Activated naive CD8-positive, alpha-beta T cell treated with anti-CD3 and anti-CD28 coated beads, Interleukin-2, amount 10 ng/mL, durations not matched to agents 7 days and 5 days (primary cell): ENCODE measurements around the gene MROH7. TPM values are rescaled to one million over a fixed set of nuclear protein-coding genes. Genes with fewer than 3 reads are reported as not detected.

Experiments
- ATAC-seq: fragments of 150-1000 bp; cut with Tn5 transposase; one replicate; pipeline ENCODE4 v1.10.0; 2021; ENCODE audit warnings: low read depth, moderate library complexity
- POLR2A ChIA-PET: fragments of 350-600 bp; sonication (Branson Sonifier 250); formaldehyde crosslinking; loops from one replicate; lab custom pipeline; 2021; ENCODE audit warnings: antibody characterized with exemption; lab: Charles Lee
- DNase-seq: peaks from one replicate; pipeline ENCODE4 v3.0.0; 2021
- H3K27ac Mint-ChIP-seq: one replicate; pipeline ENCODE4 v1.8.0; 2022; ENCODE audit warnings: mild to moderate bottlenecking, mixed read lengths
- H3K27me3 Mint-ChIP-seq: one replicate; pipeline ENCODE4 v1.8.0; 2022; ENCODE audit warnings: mild to moderate bottlenecking, moderate library complexity, mixed read lengths
- H3K36me3 Mint-ChIP-seq: one replicate; pipeline ENCODE4 v1.8.0; 2021; ENCODE audit warnings: mild to moderate bottlenecking, mixed read lengths
- H3K4me1 Mint-ChIP-seq: one replicate; pipeline ENCODE4 v1.8.0; 2021; ENCODE audit warnings: mixed read lengths
- H3K4me3 Mint-ChIP-seq: one replicate; pipeline ENCODE4 v1.8.0; 2022; ENCODE audit warnings: mild to moderate bottlenecking, moderate library complexity, mixed read lengths
- H3K9me3 Mint-ChIP-seq: one replicate; pipeline ENCODE4 v1.8.0; 2021; ENCODE audit warnings: mixed read lengths
- total RNA-seq, 2 experiments: library from RNA; stranded (reverse); gene quantifications; one replicate each; pipeline ENCODE4 v1.2.3, GENCODE V29; 2021

The MROH7 gene
- total RNA-seq, 2 experiments from 2014 or later: 0.28 TPM; not detected in 1

DNA sequence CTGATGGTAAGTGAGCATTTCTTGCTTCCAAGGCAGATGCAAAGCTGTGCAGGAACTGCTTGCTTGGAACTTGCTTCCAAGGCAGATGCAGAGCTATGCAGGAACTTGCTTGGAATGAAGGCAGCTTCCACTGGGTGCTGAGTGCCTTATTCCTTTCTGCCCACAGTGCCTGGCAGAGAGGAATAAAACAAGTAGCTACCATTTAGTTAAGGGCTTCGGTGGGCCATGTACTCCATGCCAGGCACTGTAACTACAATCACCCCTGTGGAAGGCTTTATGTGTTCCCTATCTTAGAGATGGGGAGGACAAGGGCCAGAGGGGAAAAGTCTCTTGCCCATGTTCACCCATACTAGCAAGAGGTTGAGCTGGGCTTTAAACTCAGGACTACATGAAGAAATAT, 8.3 kb downstream of the MROH7 start:
- H3K4me3 Mint-ChIP-seq: no peak overlapping the region
- no peak for ATAC-seq
- DNase-seq: no peak
- no peak overlapping the region for H3K27ac Mint-ChIP-seq
- no peaks in the 10 kb centered on the region for H3K36me3 Mint-ChIP-seq
- peaks cover 14% of the 10 kb centered on the region for H3K27me3 Mint-ChIP-seq
- H3K9me3 Mint-ChIP-seq: no peaks in the 10 kb centered on the region
- POLR2A ChIA-PET: no interaction called here
- H3K4me1 Mint-ChIP-seq: no peaks in the 10 kb centered on the region

DNA sequence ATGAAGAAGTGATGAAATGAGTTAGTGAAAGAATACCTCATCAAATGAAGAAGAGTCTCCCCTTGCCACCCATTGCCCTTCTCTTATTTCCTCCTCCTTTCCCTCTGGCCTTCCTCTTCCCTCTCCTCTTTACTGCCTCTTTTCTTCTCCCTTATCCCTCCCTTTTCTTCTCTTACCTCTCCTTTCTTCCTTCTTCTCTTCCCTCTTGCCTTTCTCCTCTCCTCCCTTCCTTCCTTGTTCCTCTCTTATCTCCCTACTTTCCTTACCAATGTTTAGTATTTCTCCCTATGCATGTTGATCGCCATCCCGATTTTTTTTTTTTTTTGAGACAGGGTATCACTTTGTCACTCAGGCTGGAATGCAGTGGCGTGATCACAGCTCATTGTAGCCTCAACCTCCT, 8.8 kb downstream of the MROH7 start:
- Mint-ChIP-seq H3K4me1 (no peaks in the 10 kb centered on the region), H3K27me3 (peaks cover 14% of the 10 kb centered on the region), H3K4me3 (no peak overlapping the region), H3K27ac (no peak overlapping the region), H3K36me3 (no peaks in the 10 kb centered on the region), H3K9me3 (no peaks in the 10 kb centered on the region)
- no peak for ATAC-seq
- POLR2A ChIA-PET: no interaction called here
- no peak for DNase-seq

DNA sequence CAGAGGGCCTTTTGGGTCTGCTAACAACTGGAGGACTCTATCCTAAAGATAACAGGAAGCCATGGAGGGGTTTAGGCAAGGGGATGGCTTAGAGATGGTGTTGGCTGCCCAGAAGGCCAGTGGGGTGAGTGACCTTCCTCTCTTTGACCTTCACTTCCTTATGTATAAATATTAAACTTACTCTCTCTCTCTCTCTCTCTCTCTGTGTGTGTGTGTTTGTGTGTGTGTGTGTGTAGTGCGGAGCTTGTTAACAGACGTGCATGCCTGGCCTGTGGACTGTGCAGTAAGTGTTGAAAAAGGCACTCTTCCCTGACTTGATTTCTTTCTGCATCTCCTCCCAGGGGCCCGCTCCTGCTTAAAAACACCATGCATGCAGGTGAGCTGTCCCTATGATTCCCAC, 10.0 kb downstream of the MROH7 start:
- POLR2A ChIA-PET: no interaction called here
- peaks cover 14% of the 10 kb centered on the region for H3K27me3 Mint-ChIP-seq
- H3K27ac Mint-ChIP-seq: no peak overlapping the region
- H3K4me1 Mint-ChIP-seq: no peaks in the 10 kb centered on the region
- no peaks in the 10 kb centered on the region for H3K36me3 Mint-ChIP-seq
- no peak for DNase-seq
- ATAC-seq: no peak
- H3K4me3 Mint-ChIP-seq: no peak overlapping the region
- no peaks in the 10 kb centered on the region for H3K9me3 Mint-ChIP-seq

DNA sequence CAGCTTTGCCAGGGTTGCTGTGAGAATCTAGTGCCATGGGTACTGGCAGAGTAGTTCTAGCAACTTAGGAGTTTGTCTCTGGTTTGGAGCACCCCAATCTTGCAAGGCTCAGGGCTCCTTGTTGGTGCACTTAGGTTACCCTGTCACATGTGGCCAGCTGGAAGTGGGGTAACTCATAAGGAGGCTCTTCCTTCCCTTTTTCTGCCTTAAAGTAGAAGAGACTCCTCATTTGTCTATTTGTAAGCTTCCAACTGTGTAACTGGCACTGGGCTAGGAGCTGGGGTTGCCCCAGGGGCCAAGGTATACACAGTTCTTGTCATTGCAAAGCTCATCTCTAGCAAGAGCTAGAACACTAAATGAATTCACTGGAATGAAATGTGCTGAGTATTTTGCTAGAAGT, 10.6 kb downstream of the MROH7 start:
- H3K27me3 Mint-ChIP-seq: peaks cover 14% of the 10 kb centered on the region
- no peak overlapping the region for H3K27ac Mint-ChIP-seq
- DNase-seq (no peak), ATAC-seq (no peak)
- POLR2A ChIA-PET: no interaction called here
- H3K4me1 Mint-ChIP-seq: no peaks in the 10 kb centered on the region
- H3K4me3 Mint-ChIP-seq: no peak overlapping the region
- no peaks in the 10 kb centered on the region for H3K36me3 Mint-ChIP-seq
- no peaks in the 10 kb centered on the region for H3K9me3 Mint-ChIP-seq

DNA sequence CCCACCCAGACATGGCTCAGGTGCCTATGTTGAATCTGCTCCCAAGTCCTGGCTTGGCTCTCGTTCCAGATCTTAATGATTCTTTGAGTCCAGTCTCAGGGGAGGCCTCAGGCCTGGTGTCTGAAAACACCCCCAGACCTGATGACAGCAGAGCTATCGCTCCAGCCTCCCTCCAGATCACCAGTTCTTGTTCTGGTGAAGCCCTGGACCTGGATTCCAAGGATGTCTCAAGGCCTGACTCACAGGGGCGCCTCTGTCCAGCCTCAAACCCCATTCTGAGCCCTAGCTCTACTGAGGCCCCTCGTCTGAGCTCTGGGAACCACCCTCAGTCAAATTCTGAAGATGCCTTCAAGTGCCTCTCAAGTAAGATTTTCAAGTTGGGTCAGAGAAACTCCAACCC, 11.4 kb downstream of the MROH7 start:
- H3K36me3 Mint-ChIP-seq: no peaks in the 10 kb centered on the region
- POLR2A ChIA-PET: no interaction called here
- no peak overlapping the region for H3K27ac Mint-ChIP-seq
- no peaks in the 10 kb centered on the region for H3K4me1 Mint-ChIP-seq
- peaks cover 14% of the 10 kb centered on the region for H3K27me3 Mint-ChIP-seq
- no peaks in the 10 kb centered on the region for H3K9me3 Mint-ChIP-seq
- DNase-seq: no peak
- ATAC-seq: no peak
- H3K4me3 Mint-ChIP-seq: no peak overlapping the region

DNA sequence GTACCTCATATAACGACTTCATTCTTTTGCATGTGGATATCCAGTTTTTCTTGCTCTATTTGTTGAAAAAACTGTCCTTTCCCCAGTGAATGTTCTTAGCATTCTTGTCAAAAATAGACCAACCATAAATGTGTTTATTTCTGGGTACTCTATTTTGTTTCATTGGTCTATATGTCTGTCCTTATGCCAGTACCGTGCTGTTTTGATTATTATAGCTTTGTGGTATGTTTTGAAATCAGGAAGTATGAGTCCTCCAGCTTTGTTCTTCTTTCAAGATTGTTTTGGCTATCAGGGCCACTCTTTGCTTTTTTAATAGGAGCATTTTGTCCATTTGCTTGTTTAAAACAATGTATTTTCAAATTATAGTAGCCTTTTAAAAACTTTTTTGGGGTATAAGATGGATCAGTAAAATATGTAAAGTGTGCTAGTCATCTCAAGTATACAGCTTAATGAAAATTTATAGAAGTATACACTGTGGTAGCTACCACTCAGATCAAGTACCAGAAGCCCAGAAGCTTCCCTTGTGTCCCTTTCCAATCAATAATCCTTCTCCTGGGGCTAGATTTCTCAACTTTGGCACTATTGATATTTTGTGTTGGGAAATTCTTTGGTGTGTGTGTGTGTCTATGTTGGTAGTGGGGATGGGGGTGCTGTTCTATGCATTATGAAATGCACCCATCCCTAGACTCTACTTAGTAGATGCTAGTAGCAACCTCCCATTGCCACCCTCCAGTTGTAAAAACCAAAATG, 16.8 kb downstream of the MROH7 start:
- Mint-ChIP-seq H3K4me1 (no peaks in the 10 kb centered on the region), H3K9me3 (peaks cover 1% of the 10 kb centered on the region), H3K4me3 (no peak overlapping the region), H3K27ac (no peak overlapping the region), H3K36me3 (no peaks in the 10 kb centered on the region), H3K27me3 (no peaks in the 10 kb centered on the region)
- no peak for DNase-seq
- no peak for ATAC-seq
- POLR2A ChIA-PET: no interaction called here

DNA sequence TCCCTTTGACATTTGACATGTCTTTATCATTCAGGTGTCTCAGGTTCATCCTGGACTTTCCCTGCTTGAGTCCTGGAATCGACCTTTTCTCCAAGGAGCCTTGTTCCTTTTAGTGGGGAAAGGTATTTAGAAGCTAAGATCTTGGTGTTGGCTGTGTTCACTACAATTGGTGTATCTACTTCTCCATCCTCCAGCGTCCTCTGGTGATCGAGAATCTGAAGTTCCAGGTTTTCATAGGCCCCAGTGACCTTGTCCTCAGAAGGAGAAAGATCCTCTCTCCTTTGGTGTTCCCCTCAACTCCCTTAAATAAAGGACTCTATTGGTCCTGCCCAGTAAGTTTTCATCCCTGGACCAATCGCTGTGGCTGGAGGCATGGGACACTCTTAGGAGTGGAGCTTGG, 22.1 kb downstream of the MROH7 start:
- POLR2A ChIA-PET: no interaction called here
- Mint-ChIP-seq H3K27ac (no peak overlapping the region), H3K9me3 (no peaks in the 10 kb centered on the region), H3K36me3 (no peaks in the 10 kb centered on the region), H3K4me1 (no peaks in the 10 kb centered on the region), H3K4me3 (no peak overlapping the region), H3K27me3 (peaks cover 3% of the 10 kb centered on the region)
- DNase-seq: no peak
- ATAC-seq: no peak

DNA sequence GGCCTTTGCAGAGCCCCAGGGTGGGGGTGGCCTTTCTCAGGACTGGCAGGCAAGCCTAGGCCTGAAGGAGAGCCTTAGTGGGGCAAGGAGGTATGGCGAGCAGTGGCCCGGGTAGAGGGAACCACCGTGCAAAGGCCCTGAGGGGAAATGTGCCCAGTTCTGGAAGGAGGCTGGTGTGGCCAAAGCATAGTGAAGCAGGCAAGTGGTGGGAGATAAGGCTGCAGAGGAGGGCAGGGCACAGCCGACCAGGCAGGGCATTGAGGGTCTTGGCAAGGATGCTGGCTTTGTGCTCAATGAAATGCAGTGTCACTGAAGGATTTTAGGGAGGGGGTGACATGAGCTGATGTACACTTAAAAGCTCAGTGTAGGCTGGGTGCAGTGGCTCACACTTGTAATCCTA, 22.8 kb downstream of the MROH7 start:
- Mint-ChIP-seq H3K4me3 (no peak overlapping the region), H3K27me3 (peaks cover 3% of the 10 kb centered on the region), H3K4me1 (no peaks in the 10 kb centered on the region), H3K36me3 (no peaks in the 10 kb centered on the region), H3K27ac (peak overlapping the region; percentile 21), H3K9me3 (no peaks in the 10 kb centered on the region)
- POLR2A ChIA-PET: no interaction called here
- DNase-seq (no peak), ATAC-seq (no peak)

DNA sequence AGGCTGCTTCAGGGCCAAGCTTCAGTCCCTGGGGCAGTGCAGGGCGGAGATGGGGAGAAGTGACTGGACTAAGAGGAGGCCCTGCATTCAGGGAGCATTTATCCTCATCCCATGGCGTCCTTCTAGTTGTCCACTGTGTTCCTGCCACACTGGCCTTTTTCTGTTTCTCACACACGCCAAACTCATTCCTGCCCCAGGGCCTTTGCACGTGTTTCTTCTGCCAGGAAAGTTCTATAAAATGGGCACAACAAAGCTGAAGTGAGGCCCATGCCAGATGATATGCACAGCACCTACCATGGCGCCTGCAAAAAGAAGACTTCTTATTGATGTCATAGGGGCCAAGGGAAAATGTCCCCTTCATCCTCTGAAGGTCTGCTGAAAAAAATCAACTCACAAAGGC, 24.3 kb downstream of the MROH7 start:
- Mint-ChIP-seq H3K27ac (no peak overlapping the region), H3K4me1 (no peaks in the 10 kb centered on the region), H3K36me3 (no peaks in the 10 kb centered on the region), H3K9me3 (no peaks in the 10 kb centered on the region), H3K27me3 (peaks cover 3% of the 10 kb centered on the region), H3K4me3 (no peak overlapping the region)
- DNase-seq (no peak), ATAC-seq (no peak)
- POLR2A ChIA-PET: no interaction called here

DNA sequence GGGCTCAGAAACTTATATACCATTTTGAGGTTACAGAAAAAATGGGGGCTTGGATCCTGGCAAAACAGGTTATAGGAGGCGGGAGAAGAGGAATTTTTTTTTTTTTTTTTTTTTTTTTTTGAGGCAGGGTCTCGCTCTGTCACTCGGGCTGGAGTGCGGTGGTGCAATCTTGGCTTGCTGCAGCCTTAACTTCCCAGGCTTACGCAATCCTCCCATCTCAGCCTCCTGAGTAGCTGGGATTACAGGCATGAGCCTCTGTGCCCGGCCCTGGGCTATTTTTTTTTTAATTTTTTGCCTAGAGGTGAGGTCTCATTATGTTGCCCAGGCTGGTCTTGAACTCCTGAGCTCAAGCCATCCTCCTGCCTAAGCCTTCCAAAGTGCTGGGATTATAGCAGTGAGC, 24.7 kb downstream of the MROH7 start:
- Mint-ChIP-seq H3K27me3 (peaks cover 3% of the 10 kb centered on the region), H3K27ac (no peak overlapping the region), H3K9me3 (no peaks in the 10 kb centered on the region), H3K36me3 (no peaks in the 10 kb centered on the region), H3K4me1 (no peaks in the 10 kb centered on the region), H3K4me3 (no peak overlapping the region)
- POLR2A ChIA-PET: interaction anchor here (0.6 kb wide), 1 partner anchor 279 kb away, joined by 3 read pairs; no protein-coding TSS in a partner anchor
- no peak for DNase-seq
- ATAC-seq: no peak

DNA sequence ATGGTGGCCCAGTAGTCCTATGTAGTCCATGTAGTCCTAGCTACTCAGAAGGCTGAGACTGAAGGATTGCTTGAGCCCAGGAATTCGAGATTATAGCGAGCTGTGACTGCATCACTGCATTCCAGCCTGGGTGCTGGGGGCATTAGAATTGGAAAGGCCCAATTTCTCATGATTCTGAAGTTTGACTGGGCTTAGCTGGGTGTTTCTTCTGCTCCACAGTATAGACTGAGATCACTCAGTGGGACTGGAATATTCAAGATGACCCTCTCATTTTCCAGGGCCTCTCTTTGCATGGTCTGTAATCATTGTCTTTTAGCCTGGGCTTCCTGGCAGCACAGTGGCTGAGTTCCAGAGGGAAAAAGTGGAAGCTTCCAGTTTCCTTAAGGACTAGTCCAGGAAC, 26.2 kb downstream of the MROH7 start:
- Mint-ChIP-seq H3K36me3 (no peaks in the 10 kb centered on the region), H3K27me3 (peaks cover 9% of the 10 kb centered on the region), H3K27ac (no peak overlapping the region), H3K4me1 (peaks cover 9% of the 10 kb centered on the region), H3K4me3 (no peak overlapping the region), H3K9me3 (no peaks in the 10 kb centered on the region)
- DNase-seq (no peak), ATAC-seq (no peak)
- POLR2A ChIA-PET: no interaction called here

DNA sequence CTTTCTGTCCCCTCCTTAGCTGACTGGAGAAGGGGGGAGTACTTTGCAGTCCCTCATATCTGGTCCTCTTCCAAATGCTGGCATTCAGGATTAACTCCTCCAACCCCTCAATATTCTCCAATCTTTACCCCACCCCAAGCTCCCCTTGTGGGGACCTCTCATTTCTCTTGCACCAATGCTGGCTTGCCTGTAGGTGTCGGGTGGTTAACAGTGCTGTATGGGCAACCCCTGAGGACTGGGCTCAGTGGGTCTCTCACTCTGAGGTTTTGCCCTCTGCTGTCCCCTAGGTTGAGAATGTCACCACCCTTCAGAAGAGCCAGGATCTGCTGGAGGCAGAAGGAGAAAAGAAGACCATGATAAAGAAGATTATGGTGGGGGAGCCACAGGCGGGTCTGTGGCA, 27.0 kb downstream of the MROH7 start:
- Mint-ChIP-seq H3K9me3 (no peaks in the 10 kb centered on the region), H3K4me3 (no peak overlapping the region), H3K27ac (no peak overlapping the region), H3K4me1 (peaks cover 9% of the 10 kb centered on the region), H3K36me3 (no peaks in the 10 kb centered on the region), H3K27me3 (peaks cover 10% of the 10 kb centered on the region)
- POLR2A ChIA-PET: no interaction called here
- ATAC-seq (no peak), DNase-seq (no peak)

DNA sequence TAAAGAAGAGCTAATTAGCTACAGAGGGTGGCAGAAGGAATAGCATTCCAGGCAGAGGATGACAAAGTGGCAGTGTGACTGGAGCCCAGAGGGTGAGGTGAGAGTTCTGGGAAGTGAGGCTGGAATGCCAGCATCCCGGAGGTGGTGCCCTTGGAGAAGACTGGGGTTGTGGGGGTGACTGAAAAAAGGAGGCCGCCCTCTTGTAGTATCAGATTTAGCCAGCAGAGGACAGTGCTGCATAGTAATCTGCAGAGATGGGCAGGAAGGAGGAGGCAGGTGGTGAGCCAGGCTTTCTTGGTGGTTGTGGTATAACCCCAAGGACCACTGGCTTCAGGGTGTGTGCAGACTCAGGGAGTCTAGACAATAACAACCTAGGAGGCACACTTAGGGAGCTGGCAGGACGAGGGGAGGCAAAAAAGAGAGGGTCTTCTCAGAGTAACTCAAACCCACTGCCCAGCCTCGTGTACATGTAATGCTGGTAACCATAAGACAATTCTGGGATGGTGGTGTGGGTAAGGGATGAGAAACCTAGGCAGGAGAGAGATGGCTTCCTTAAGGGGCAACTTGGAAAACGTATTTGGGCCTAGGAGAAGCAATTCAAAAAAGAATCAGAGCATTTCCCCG, 30.5 kb downstream of the MROH7 start:
- no peaks in the 10 kb centered on the region for H3K9me3 Mint-ChIP-seq
- POLR2A ChIA-PET: no interaction called here
- peaks cover 19% of the 10 kb centered on the region for H3K27me3 Mint-ChIP-seq
- H3K4me3 Mint-ChIP-seq: no peak overlapping the region
- H3K36me3 Mint-ChIP-seq: no peaks in the 10 kb centered on the region
- DNase-seq: peak; percentile 74
- peak; percentile 86 for ATAC-seq
- peaks cover 9% of the 10 kb centered on the region for H3K4me1 Mint-ChIP-seq
- H3K27ac Mint-ChIP-seq: peak overlapping the region; percentile 12
